Left lung (tissue), 10 donors: ENCODE results near the gene CLTA. TPM values are rescaled to one million over a fixed set of nuclear protein-coding genes. Genes with fewer than 3 reads are reported as not detected.
A peak's percentile ranks its signal among the peaks of the same experiment; 100 is the strongest.

ENCODE experiments used
- ATAC-seq: fragments of 200-7000 bp; cut with Tn5 transposase; one replicate; pipeline ENCODE4 v1.9.1; 2020; ENCODE audit warnings: moderate library complexity
- DNase-seq, 4 donors: peaks; one replicate each; pipeline ENCODE4 v3.0.0-alpha.2; 2013 to 2020
- H3K27ac ChIP-seq, 2 donors: fragments of 200-600 bp; sonication (generic) in 1 of 2; one replicate each; pipeline versions ENCODE4 v1.5.0 to v1.8.0; 2020 to 2021
- H3K27me3 ChIP-seq, 2 donors: fragments of 200-600 bp; sonication (generic) in 1 of 2; one replicate each; pipeline versions ENCODE4 v1.5.0 to v1.8.0; 2020 to 2021
- H3K36me3 ChIP-seq, 2 donors: fragments of 200-600 bp; sonication (generic) in 1 of 2; one replicate each; pipeline versions ENCODE4 v1.5.0 to v1.8.0; 2020 to 2021
- H3K4me1 ChIP-seq, 2 donors: fragments of 200-600 bp; one replicate each; pipeline ENCODE4 v1.8.0; 2021
- H3K4me3 ChIP-seq, 2 donors: fragments of 200-600 bp; sonication (generic) in 1 of 2; one replicate each; pipeline versions ENCODE4 v1.5.0 to v1.8.0; 2020 to 2021; ENCODE audit warnings: mild to moderate bottlenecking in 1 of 2
- H3K9me3 ChIP-seq, 2 donors: fragments of 200-600 bp; sonication (generic) in 1 of 2; one replicate each; pipeline versions ENCODE4 v1.5.0 to v1.8.0; 2020 to 2021
- intact Hi-C, 2 donors: fragments of 100-400 bp; cut with DNase I; formaldehyde crosslinking; loops; one replicate each; pipeline versions ENCODE4 v1.11.2 to v1.14.2; 2022
- polyA plus RNA-seq, 6 donors: library from polyadenylated mRNA; unstranded; fragments of 120-200 nt; gene quantifications; one replicate each; pipeline ENCODE4 v1.2.1, GENCODE V29; 2013; ENCODE audit not compliant: insufficient read length in 6 of 6
- total RNA-seq, 2 donors: library from RNA; stranded (reverse); fragmentation: NEBNext Ultra II Directional; extraction: Animal tissue kit (Norgen Biotek cat#: 25700); gene quantifications; one replicate each; pipeline ENCODE4 v1.2.1, GENCODE V29; 2021
- TF ChIP-seq, protein P1 (sequence below), 2 donors: fragments of 200-600 bp; sonication (generic) in 1 of 2; IDR thresholded peaks; one replicate each; pipeline versions ENCODE4 v1.5.0 to v1.8.0; 2021; ENCODE audit warnings: antibody characterized with exemption in 2 of 2
- donor health status: DM: no; HTN: yes; CAD: no.
- donor health status: DM: no; HTN: no; CAD: no.

CLTA gene
- total and polyA plus RNA-seq, 8 donors = 199 to 237 (median 219) TPM

DNA sequence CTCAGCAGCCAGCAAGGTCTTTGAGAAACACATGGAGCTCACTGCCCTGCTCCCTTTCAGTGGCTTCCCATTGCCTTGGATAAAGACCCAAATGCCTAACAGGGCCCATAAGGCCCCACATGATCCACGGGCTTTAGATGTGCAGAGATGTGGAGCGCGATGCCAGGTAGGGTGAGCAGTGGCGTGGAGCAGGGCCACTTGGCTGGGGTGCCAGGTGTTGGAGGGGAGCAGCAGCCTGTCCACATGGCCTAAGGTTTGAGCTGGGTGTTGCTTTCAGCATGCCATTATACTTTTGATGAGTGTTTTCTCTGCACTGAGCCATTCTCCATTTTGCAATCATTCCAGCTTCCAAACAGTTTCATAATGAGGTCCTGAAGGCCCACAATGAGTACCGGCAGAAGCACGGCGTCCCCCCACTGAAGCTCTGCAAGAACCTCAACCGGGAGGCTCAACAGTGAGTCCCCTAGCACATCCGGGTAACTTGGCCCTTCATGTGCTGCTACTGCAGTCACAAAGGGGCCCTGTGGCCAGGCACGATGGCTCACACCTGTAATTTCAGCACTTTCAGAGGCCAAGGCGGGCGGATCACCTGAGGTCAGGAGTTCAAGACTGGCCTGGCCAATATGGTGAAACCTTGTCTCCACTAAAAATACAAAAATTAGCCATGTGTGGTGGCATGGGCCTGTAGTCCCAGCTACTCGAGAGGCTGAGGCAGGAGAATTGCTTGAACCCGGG is 43.1 kb upstream of the CLTA start:
- intact Hi-C loops = no loop called here
- no peak for ATAC-seq
- TF ChIP-seq, protein P1, sequence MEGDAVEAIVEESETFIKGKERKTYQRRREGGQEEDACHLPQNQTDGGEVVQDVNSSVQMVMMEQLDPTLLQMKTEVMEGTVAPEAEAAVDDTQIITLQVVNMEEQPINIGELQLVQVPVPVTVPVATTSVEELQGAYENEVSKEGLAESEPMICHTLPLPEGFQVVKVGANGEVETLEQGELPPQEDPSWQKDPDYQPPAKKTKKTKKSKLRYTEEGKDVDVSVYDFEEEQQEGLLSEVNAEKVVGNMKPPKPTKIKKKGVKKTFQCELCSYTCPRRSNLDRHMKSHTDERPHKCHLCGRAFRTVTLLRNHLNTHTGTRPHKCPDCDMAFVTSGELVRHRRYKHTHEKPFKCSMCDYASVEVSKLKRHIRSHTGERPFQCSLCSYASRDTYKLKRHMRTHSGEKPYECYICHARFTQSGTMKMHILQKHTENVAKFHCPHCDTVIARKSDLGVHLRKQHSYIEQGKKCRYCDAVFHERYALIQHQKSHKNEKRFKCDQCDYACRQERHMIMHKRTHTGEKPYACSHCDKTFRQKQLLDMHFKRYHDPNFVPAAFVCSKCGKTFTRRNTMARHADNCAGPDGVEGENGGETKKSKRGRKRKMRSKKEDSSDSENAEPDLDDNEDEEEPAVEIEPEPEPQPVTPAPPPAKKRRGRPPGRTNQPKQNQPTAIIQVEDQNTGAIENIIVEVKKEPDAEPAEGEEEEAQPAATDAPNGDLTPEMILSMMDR (IDR thresholded peaks at IDR 0.05) = no peak
- no peak for DNase-seq
- no peaks in the 10 kb centered on the region for H3K9me3 ChIP-seq
- H3K27ac ChIP-seq = peak overlapping the region in 1 of 2 donors; percentile 98
- H3K27me3 ChIP-seq = no peaks in the 10 kb centered on the region
- H3K36me3 ChIP-seq = peaks cover 0 to 33% of the 10 kb centered on the region in 2 donors
- H3K4me1 ChIP-seq = peaks cover 23 to 100% of the 10 kb centered on the region in 2 donors
- H3K4me3 ChIP-seq = no peak overlapping the region

DNA sequence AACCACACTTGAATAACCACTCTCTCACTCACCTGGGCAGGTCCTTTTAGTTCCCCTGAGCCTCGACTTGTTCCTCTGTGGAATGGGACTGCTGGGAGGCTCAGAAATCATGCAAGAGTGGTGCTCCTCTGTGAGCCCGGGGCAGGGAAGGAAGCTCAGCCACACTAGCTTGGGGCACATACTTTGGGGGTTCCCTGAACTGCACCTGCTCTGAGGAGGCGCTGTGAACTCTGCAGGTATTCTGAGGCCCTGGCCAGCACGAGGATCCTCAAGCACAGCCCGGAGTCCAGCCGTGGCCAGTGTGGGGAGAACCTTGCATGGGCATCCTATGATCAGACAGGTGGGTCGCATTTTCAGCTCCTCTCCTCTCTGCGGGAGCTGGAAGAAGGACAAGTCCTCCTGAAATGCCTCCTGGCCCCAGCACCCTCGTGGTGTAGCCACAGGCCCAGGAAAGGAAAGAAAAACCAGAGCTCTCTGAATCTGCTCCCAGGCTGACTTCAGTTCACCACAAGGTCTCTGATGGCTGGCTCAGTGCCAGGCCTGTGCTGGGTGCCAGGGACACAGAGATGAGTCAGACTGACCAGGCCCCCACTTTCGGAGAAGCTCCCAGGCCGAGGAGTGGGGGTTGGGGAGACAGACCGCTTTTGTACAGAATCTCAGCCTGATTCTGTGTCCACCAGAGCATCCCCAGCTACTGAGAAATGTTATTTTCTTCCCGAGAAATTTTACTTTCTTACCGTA is 42.2 kb upstream of the CLTA start:
- Histone ChIP-seq H3K27me3 (no peaks in the 10 kb centered on the region), H3K4me1 (peaks cover 16 to 100% of the 10 kb centered on the region in 2 donors), H3K4me3 (no peak overlapping the region), H3K27ac (peak overlapping the region; percentile 62 to 98), H3K9me3 (no peaks in the 10 kb centered on the region), H3K36me3 (peaks cover 0 to 33% of the 10 kb centered on the region in 2 donors)
- DNase-seq (peak in 3 of 4 donors; percentile 66 to 95 (median 93)), ATAC-seq (peak; percentile 68)
- TF ChIP-seq, protein P1 (IDR thresholded peaks at IDR 0.05) = no peak
- intact Hi-C loops = no loop called here

DNA sequence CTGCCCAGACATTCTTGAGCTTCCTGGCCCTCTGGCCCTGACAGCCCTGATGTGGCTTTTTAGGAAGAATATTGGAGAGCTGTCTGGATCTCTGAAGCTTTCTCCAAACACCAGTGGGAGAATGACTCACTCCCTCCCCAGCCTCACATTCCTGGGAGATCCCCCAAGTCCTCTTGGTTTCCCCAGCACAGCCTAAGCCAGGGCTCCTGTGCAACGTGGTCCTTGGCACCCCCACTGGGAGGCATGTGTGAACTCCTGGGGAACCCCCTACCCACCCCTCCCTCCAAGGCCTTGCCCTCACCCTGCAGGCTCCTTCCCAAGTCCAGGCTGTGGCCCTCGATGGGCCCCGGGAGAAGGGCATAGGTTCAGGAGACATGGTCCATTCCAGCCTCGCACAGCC is 41.5 kb upstream of the CLTA start:
- DNase-seq = no peak
- Histone ChIP-seq H3K27ac (peak overlapping the region; percentile 62 to 98), H3K36me3 (peaks cover 0 to 33% of the 10 kb centered on the region in 2 donors), H3K9me3 (no peaks in the 10 kb centered on the region), H3K27me3 (no peaks in the 10 kb centered on the region), H3K4me1 (peaks cover 16 to 100% of the 10 kb centered on the region in 2 donors), H3K4me3 (no peak overlapping the region)
- TF ChIP-seq, protein P1 (IDR thresholded peaks at IDR 0.05) = no peak
- intact Hi-C loops = no loop called here
- ATAC-seq = peak; percentile 26

DNA sequence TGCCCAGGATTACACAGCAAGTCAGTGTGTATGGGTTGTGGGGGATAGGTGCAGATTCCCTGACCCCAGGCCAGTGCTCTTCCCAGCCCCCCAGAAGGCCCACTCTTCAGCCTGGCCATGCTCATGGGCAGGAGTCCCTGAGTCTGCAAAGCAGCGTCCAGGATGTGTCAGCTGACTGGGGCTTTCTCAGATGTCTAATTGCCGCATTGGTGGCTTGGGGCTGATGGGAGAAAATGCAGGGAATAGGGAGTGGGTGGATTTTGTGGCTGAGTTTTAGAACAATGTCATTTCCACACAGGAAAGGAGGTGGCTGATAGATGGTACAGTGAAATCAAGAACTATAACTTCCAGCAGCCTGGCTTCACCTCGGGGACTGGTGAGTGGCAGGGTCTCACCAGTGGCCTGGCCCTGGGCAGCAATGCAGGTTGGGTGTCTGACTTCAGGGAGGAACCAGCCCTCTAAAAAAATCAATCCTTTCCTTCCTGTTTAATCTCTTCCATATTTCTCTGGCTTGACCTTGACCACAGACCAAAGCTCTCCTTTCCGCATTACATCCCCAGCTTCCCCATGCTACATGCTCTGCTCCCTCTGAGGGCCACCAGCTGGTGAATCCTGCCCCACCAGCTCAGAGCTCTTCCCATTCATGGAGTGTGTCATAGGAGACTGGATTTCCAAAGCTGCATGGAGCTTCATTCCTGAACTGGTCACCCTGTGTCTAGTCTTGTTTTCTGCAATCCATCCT is 40.0 kb upstream of the CLTA start:
- Histone ChIP-seq H3K36me3 (peaks cover 0 to 35% of the 10 kb centered on the region in 2 donors), H3K4me1 (peaks cover 16 to 100% of the 10 kb centered on the region in 2 donors), H3K27me3 (no peaks in the 10 kb centered on the region), H3K9me3 (no peaks in the 10 kb centered on the region), H3K4me3 (no peak overlapping the region), H3K27ac (peak overlapping the region; percentile 81 to 98)
- DNase-seq = no peak
- ATAC-seq = peak; percentile 4
- intact Hi-C loops = no loop called here
- TF ChIP-seq, protein P1 (IDR thresholded peaks at IDR 0.05) = no peak
